Measurements from ENCODE around the gene SUGCT.

Gene SUGCT

DNA sequence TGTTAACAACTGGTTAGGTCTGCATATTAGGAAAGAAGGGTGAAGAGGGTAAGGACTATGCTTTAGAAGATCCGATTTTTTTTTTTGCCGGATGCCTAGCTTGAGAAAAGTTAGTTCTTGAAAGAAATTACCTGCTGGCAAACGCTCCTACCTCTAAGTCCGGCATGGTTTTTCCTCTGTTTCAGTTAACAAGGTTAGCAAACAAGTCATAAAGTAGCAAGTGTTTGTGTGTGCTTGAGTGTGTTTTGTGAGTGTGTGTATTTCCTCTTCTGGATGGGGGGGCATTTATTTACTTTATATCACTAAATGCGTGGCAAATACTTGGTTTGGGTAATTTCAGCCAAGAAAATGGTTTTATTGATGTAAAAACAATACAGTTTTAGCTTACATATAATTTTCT lies 195.6 kb downstream of the SUGCT start:
- ATAC-seq (ENCODE audit: insufficient read depth, low read depth) (no peak), DNase-seq (no peak)
- Histone ChIP-seq H3K4me2 (ENCODE audit: insufficient read depth, low read length) (no peak overlapping the region), H3K36me3 (ENCODE audit: insufficient read depth, low read length) (no peaks in the 10 kb centered on the region), H2AFZ (ENCODE audit: low read depth, low read length) (no peak overlapping the region), H3K9ac (ENCODE audit: low read depth, low read length) (no peak overlapping the region), H3K4me3 (ENCODE audit: low read depth in 1 of 2, low read length in 2 of 2) (no peak overlapping the region), H3K4me1 (ENCODE audit: insufficient read depth, low read length) (no peaks in the 10 kb centered on the region), H3K27ac (ENCODE audit: low read length) (no peak overlapping the region), H3K79me2 (ENCODE audit: insufficient read depth, low read length) (no peaks in the 10 kb centered on the region), H3K27me3 (ENCODE audit: insufficient read depth, low read length, poor library complexity) (no peaks in the 10 kb centered on the region), H4K20me1 (ENCODE audit: insufficient read depth, low read length) (no peaks in the 10 kb centered on the region), H3K9me3 (ENCODE audit: insufficient read depth, low read length, severe bottlenecking) (no peaks in the 10 kb centered on the region)
- TF ChIP-seq, protein P1, sequence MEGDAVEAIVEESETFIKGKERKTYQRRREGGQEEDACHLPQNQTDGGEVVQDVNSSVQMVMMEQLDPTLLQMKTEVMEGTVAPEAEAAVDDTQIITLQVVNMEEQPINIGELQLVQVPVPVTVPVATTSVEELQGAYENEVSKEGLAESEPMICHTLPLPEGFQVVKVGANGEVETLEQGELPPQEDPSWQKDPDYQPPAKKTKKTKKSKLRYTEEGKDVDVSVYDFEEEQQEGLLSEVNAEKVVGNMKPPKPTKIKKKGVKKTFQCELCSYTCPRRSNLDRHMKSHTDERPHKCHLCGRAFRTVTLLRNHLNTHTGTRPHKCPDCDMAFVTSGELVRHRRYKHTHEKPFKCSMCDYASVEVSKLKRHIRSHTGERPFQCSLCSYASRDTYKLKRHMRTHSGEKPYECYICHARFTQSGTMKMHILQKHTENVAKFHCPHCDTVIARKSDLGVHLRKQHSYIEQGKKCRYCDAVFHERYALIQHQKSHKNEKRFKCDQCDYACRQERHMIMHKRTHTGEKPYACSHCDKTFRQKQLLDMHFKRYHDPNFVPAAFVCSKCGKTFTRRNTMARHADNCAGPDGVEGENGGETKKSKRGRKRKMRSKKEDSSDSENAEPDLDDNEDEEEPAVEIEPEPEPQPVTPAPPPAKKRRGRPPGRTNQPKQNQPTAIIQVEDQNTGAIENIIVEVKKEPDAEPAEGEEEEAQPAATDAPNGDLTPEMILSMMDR (IDR thresholded peaks at IDR 0.05; ENCODE audit: borderline replicate concordance, extremely low read depth, low read length, poor library complexity, severe bottlenecking): no peak
- no peak for TF ChIP-seq EZH2 (IDR thresholded peaks at IDR 0.05; ENCODE audit: borderline replicate concordance, low read depth, low read length, severe bottlenecking)

GRCh38 chr7:40331915-40332314 lies 197.1 kb downstream of the SUGCT start:
- Histone ChIP-seq H3K4me1 (ENCODE audit: insufficient read depth, low read length) (no peaks in the 10 kb centered on the region), H4K20me1 (ENCODE audit: insufficient read depth, low read length) (no peaks in the 10 kb centered on the region), H3K36me3 (ENCODE audit: insufficient read depth, low read length) (no peaks in the 10 kb centered on the region), H3K79me2 (ENCODE audit: insufficient read depth, low read length) (no peaks in the 10 kb centered on the region), H2AFZ (ENCODE audit: low read depth, low read length) (no peak overlapping the region), H3K9ac (ENCODE audit: low read depth, low read length) (no peak overlapping the region), H3K27me3 (ENCODE audit: insufficient read depth, low read length, poor library complexity) (no peaks in the 10 kb centered on the region), H3K9me3 (ENCODE audit: insufficient read depth, low read length, severe bottlenecking) (no peaks in the 10 kb centered on the region), H3K4me3 (ENCODE audit: low read depth in 1 of 2, low read length in 2 of 2) (no peak overlapping the region), H3K4me2 (ENCODE audit: insufficient read depth, low read length) (no peak overlapping the region), H3K27ac (ENCODE audit: low read length) (no peak overlapping the region)
- ATAC-seq (ENCODE audit: insufficient read depth, low read depth) (no peak), DNase-seq (no peak)
- no peak for TF ChIP-seq EZH2 (IDR thresholded peaks at IDR 0.05; ENCODE audit: borderline replicate concordance, low read depth, low read length, severe bottlenecking)
- TF ChIP-seq, protein P1 (IDR thresholded peaks at IDR 0.05; ENCODE audit: borderline replicate concordance, extremely low read depth, low read length, poor library complexity, severe bottlenecking): no peak

DNA sequence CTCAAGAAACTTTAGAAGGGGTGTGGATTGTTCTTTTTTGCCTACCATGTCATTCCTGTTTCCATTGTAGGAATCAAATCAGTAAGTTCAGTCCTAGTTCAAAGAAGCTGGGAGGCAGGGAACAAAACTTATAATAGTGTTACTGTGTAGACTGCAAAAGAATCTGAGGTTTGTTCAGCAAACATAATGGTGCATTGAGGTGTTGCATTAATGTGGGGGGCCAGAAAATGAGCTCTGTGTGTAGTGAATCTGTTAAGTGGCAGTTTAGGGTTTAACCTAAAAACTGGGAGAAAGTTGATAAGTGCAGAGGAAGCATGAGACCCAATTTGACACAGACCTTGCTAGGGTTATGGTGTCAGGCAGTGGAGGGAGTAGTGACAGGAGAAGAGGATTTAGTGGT lies 197.7 kb downstream of the SUGCT start:
- H3K4me2 ChIP-seq (ENCODE audit: insufficient read depth, low read length): no peak overlapping the region
- H3K36me3 ChIP-seq (ENCODE audit: insufficient read depth, low read length): no peaks in the 10 kb centered on the region
- no peak overlapping the region for H2AFZ ChIP-seq (ENCODE audit: low read depth, low read length)
- H3K4me3 ChIP-seq (ENCODE audit: low read depth in 1 of 2, low read length in 2 of 2): no peak overlapping the region
- no peak overlapping the region for H3K9ac ChIP-seq (ENCODE audit: low read depth, low read length)
- H3K27me3 ChIP-seq (ENCODE audit: insufficient read depth, low read length, poor library complexity): no peaks in the 10 kb centered on the region
- no peak overlapping the region for H3K27ac ChIP-seq (ENCODE audit: low read length)
- no peak for DNase-seq
- ATAC-seq (ENCODE audit: insufficient read depth, low read depth): no peak
- H4K20me1 ChIP-seq (ENCODE audit: insufficient read depth, low read length): no peaks in the 10 kb centered on the region
- TF ChIP-seq, protein P1 (IDR thresholded peaks at IDR 0.05; ENCODE audit: borderline replicate concordance, extremely low read depth, low read length, poor library complexity, severe bottlenecking): no peak
- no peak for TF ChIP-seq EZH2 (IDR thresholded peaks at IDR 0.05; ENCODE audit: borderline replicate concordance, low read depth, low read length, severe bottlenecking)
- H3K4me1 ChIP-seq (ENCODE audit: insufficient read depth, low read length): no peaks in the 10 kb centered on the region
- no peaks in the 10 kb centered on the region for H3K79me2 ChIP-seq (ENCODE audit: insufficient read depth, low read length)
- H3K9me3 ChIP-seq (ENCODE audit: insufficient read depth, low read length, severe bottlenecking): no peaks in the 10 kb centered on the region

GRCh38 chr7:40341836-40342235 lies 207.0 kb downstream of the SUGCT start:
- DNase-seq: no peak
- Histone ChIP-seq H3K27me3 (ENCODE audit: insufficient read depth, low read length, poor library complexity) (no peaks in the 10 kb centered on the region), H4K20me1 (ENCODE audit: insufficient read depth, low read length) (no peaks in the 10 kb centered on the region), H3K4me3 (ENCODE audit: low read depth in 1 of 2, low read length in 2 of 2) (no peak overlapping the region), H3K9me3 (ENCODE audit: insufficient read depth, low read length, severe bottlenecking) (peaks cover 4% of the 10 kb centered on the region), H3K4me1 (ENCODE audit: insufficient read depth, low read length) (no peaks in the 10 kb centered on the region), H3K36me3 (ENCODE audit: insufficient read depth, low read length) (no peaks in the 10 kb centered on the region), H3K4me2 (ENCODE audit: insufficient read depth, low read length) (no peak overlapping the region), H2AFZ (ENCODE audit: low read depth, low read length) (no peak overlapping the region), H3K9ac (ENCODE audit: low read depth, low read length) (no peak overlapping the region), H3K27ac (ENCODE audit: low read length) (no peak overlapping the region), H3K79me2 (ENCODE audit: insufficient read depth, low read length) (no peaks in the 10 kb centered on the region)
- no peak for TF ChIP-seq EZH2 (IDR thresholded peaks at IDR 0.05; ENCODE audit: borderline replicate concordance, low read depth, low read length, severe bottlenecking)
- TF ChIP-seq, protein P1 (IDR thresholded peaks at IDR 0.05; ENCODE audit: borderline replicate concordance, extremely low read depth, low read length, poor library complexity, severe bottlenecking): no peak
- no peak for ATAC-seq (ENCODE audit: insufficient read depth, low read depth)

Data from DND-41 (cell line).